Right lobe of liver (tissue), 6 donors: ENCODE results near the gene MCRS1. TPM values are rescaled to one million over a fixed set of nuclear protein-coding genes. Genes with fewer than 3 reads are reported as not detected.

Source experiments
- ATAC-seq, 4 donors: fragments of 200-7000 bp; cut with Tn5 transposase; one replicate each; pipeline ENCODE4 v1.9.1; 2020; ENCODE audit warnings: mild to moderate bottlenecking in 4 of 4, moderate library complexity in 4 of 4
- DNase-seq, 3 donors: peaks; one replicate each; pipeline ENCODE4 v3.0.0-alpha.2; 2020
- H3K27ac ChIP-seq, 3 donors: fragments of 200-600 bp; one replicate each; pipeline ENCODE4 v1.8.0; 2022
- H3K27me3 ChIP-seq, 2 donors: fragments of 200-600 bp; one replicate each; pipeline ENCODE4 v1.8.0; 2022
- H3K36me3 ChIP-seq, 4 donors: fragments of 200-600 bp; sonication (generic) in 1 of 4; one replicate each; pipeline versions ENCODE4 v1.5.1 to v1.8.0; 2017 to 2022; ENCODE audit warnings: control low read depth in 1 of 4
- H3K4me1 ChIP-seq, 4 donors: fragments of 200-600 bp; sonication (generic) in 1 of 4; one replicate each; pipeline versions ENCODE4 v1.5.1 to v1.8.0; 2017 to 2022; ENCODE audit warnings: control low read depth in 1 of 4
- H3K4me3 ChIP-seq, 3 donors: fragments of 200-600 bp; one replicate each; pipeline ENCODE4 v1.8.0; 2022
- H3K9me3 ChIP-seq, 4 donors: fragments of 200-600 bp; sonication (generic) in 1 of 4; one replicate each; pipeline versions ENCODE4 v1.5.1 to v1.8.0; 2017 to 2022; ENCODE audit warnings: control low read depth in 1 of 4
- CTCF ChIP-seq, 4 donors: fragments of 200-600 bp in 3 of 4; fragments of 450-650 bp in 1 of 4; IDR thresholded peaks; one replicate each; pipeline versions ENCODE4 v1.5.1 to v1.8.0; 2016 to 2022; ENCODE audit warnings: antibody characterized with exemption in 4 of 4, mild to moderate bottlenecking in 2 of 4
- POLR2A ChIP-seq: fragments of 450-650 bp; IDR thresholded peaks from one replicate; pipeline ENCODE4 v1.6.1; 2017; ENCODE audit warnings: antibody characterized with exemption, mild to moderate bottlenecking
- WGBS: methylation state at CpG from one replicate; pipeline ENCODE4 v1.1.6; 2018; ENCODE audit warnings: low coverage, low lambda C conversion rate; ENCODE audit not compliant: insufficient coverage; ENCODE audit errors: missing lambda C conversion rate; 5-methylcytosine and 5-hydroxymethylcytosine counted together
- intact Hi-C, 2 donors: fragments of 100-400 bp; cut with DNase I; formaldehyde crosslinking; loops; one replicate each; pipeline versions ENCODE4 v1.11.2 to v1.14.1; 2022
- total RNA-seq, 6 experiments: library from RNA; depleted of rRNA in 2 of 6; stranded (reverse); fragments of >200 nt in 2 of 6; fragmentation: NEBNext Ultra II Directional in 3 of 6; extraction: Animal tissue kit (Norgen Biotek cat#: 25700) in 3 of 6; gene quantifications; one replicate each; pipeline versions ENCODE4 v1.1.0 to v1.2.4, GENCODE V29; 2016 to 2023
- donor health status: DM: no; HTN: yes; CAD: no.
- donor health status: DM: no; HTN: no; CAD: no.
- donor health status: DM: no; HTN: no; CAD: no.
- donor health status: DM: no; HTN: yes; CAD: no.
- donor health status: DM: no; HTN: yes; CAD: no.

The MCRS1 gene
- total RNA-seq, 6 experiments from 2014 or later, result 16.0 to 23.0 (median 20.4) TPM

- Histone ChIP-seq H3K27me3 (no peaks in the 10 kb centered on the region), H3K27ac (no peak overlapping the region), H3K4me1 (no peaks in the 10 kb centered on the region), H3K9me3 (no peaks in the 10 kb centered on the region), H3K36me3 (no peaks in the 10 kb centered on the region), H3K4me3 (no peak overlapping the region)
- DNase-seq (no peak), ATAC-seq (no peak)
- WGBS, result 95% methylated on average over 4 of the region's 11 CpGs
- TF ChIP-seq CTCF (IDR thresholded peaks at IDR 0.05), result no peak
- no peak for TF ChIP-seq POLR2A
- intact Hi-C loops, result no loop called here
Measured at GRCh38 chr12:49587174-49587908, 19.4 kb upstream of the MCRS1 start.

GRCh38 chr12:49585477-49586459 is 17.8 kb upstream of the MCRS1 start:
- WGBS, result 86% methylated on average over 6 of the region's 16 CpGs
- no peak for ATAC-seq
- no peaks in the 10 kb centered on the region for H3K4me1 ChIP-seq
- intact Hi-C loops, result no loop called here
- no peak overlapping the region for H3K4me3 ChIP-seq
- no peaks in the 10 kb centered on the region for H3K36me3 ChIP-seq
- no peak for DNase-seq
- no peak for TF ChIP-seq CTCF (IDR thresholded peaks at IDR 0.05)
- no peak for TF ChIP-seq POLR2A
- H3K27me3 ChIP-seq, result no peaks in the 10 kb centered on the region
- no peak overlapping the region for H3K27ac ChIP-seq
- H3K9me3 ChIP-seq, result no peaks in the 10 kb centered on the region

- no peak for TF ChIP-seq CTCF (IDR thresholded peaks at IDR 0.05)
- TF ChIP-seq POLR2A, result no peak
- ATAC-seq (no peak), DNase-seq (no peak)
- no peak overlapping the region for H3K4me3 ChIP-seq
- H3K36me3 ChIP-seq, result no peaks in the 10 kb centered on the region
- 72% methylated on average over 5 of the region's 7 CpGs for WGBS
- no peaks in the 10 kb centered on the region for H3K9me3 ChIP-seq
- intact Hi-C loops, result no loop called here
- no peaks in the 10 kb centered on the region for H3K27me3 ChIP-seq
- peaks cover 0 to 3% (median 0%) of the 10 kb centered on the region in 4 donors for H3K4me1 ChIP-seq
- H3K27ac ChIP-seq, result no peak overlapping the region
Measured at GRCh38 chr12:49584591-49584990, 16.6 kb upstream of the MCRS1 start.

- no peak for DNase-seq
- WGBS, result 74% methylated on average over 8 of the region's 13 CpGs
Measured at GRCh38 chr12:49583366-49584094, 15.6 kb upstream of the MCRS1 start.

More at GRCh38 chr12:49583366-49584094, 15.6 kb upstream of the MCRS1 start:
- Histone ChIP-seq H3K4me3 (no peak overlapping the region), H3K27ac (no peak overlapping the region), H3K9me3 (no peaks in the 10 kb centered on the region), H3K36me3 (no peaks in the 10 kb centered on the region), H3K4me1 (peaks cover 0 to 3% (median 0%) of the 10 kb centered on the region in 4 donors), H3K27me3 (no peaks in the 10 kb centered on the region)
- TF ChIP-seq CTCF (IDR thresholded peaks at IDR 0.05) (no peak), POLR2A (no peak)
- intact Hi-C loops, result no loop called here
- no peak for ATAC-seq
